NT2/D1 (cell line): Measurements from ENCODE around the gene PKN1.

Source experiments
- DNase-seq: peaks from one replicate; pipeline ENCODE4 v3.0.0-alpha.2; 2011; ENCODE audit warnings: low read depth, low spot score
- H3K27me3 ChIP-seq: 2 replicates; pipeline ENCODE4 v1.6.0; 2011; ENCODE audit warnings: mild to moderate bottlenecking; ENCODE audit not compliant: insufficient read length, insufficient read depth
- H3K36me3 ChIP-seq: 2 replicates; pipeline ENCODE4 v1.6.1; 2011; ENCODE audit warnings: mild to moderate bottlenecking, low read length, mixed read lengths; ENCODE audit not compliant: insufficient read depth, insufficient read length
- H3K4me1 ChIP-seq: 2 replicates; pipeline ENCODE4 v1.5.1; 2011; ENCODE audit not compliant: insufficient read depth, insufficient read length
- H3K4me3 ChIP-seq: 2 replicates; pipeline ENCODE4 v1.5.1; 2011; ENCODE audit warnings: low read depth; ENCODE audit not compliant: insufficient read length
- H3K9ac ChIP-seq: 2 replicates; pipeline ENCODE4 v1.6.0; 2011; ENCODE audit warnings: low read depth; ENCODE audit not compliant: insufficient read length
- H3K9me3 ChIP-seq: 2 replicates; pipeline ENCODE4 v1.5.1; 2011; ENCODE audit warnings: mild to moderate bottlenecking, low read length; ENCODE audit not compliant: insufficient read depth
- SUZ12 ChIP-seq: IDR thresholded peaks from 2 replicates; pipeline ENCODE4 v1.6.1; 2011; ENCODE audit not compliant: insufficient read length, insufficient read depth; ENCODE audit errors: extremely low read depth
- YY1 ChIP-seq: IDR thresholded peaks from 2 replicates; pipeline ENCODE4 v1.6.1; 2011; ENCODE audit not compliant: insufficient read length, insufficient read depth
- ZNF274 ChIP-seq: IDR thresholded peaks from 2 replicates; pipeline ENCODE4 v1.6.1; 2011; ENCODE audit warnings: mild to moderate bottlenecking, low read depth, low read length

Gene PKN1

GRCh38 chr19:14432791-14433553, at the start of gene PKN1:
Gene PKN1 (plus strand): TSS chr19:14433306. CDS start chr19:14433522, 216 bp downstream.
- peak; percentile 30 for DNase-seq
- Histone ChIP-seq H3K4me1 (peaks cover 11% of the 10 kb centered on the region), H3K36me3 (peaks cover 6% of the 10 kb centered on the region), H3K4me3 (peak within 1 kb of the TSS; percentile 70), H3K9ac (peak within 1 kb of the TSS; percentile 89), H3K9me3 (no peaks in the 10 kb centered on the region), H3K27me3 (peaks cover 3% of the 10 kb centered on the region)
- TF ChIP-seq ZNF274 = no peak
- TF ChIP-seq YY1 = no peak
- no peak for TF ChIP-seq SUZ12

GRCh38 chr19:14383661-14384555, 49.2 kb upstream of the PKN1 start:
- H3K4me1 ChIP-seq = peaks cover 11% of the 10 kb centered on the region
- no peak for TF ChIP-seq ZNF274
- no peak for TF ChIP-seq YY1
- TF ChIP-seq SUZ12 = no peak
- H3K9ac ChIP-seq = peak overlapping the region; percentile 15
- no peak overlapping the region for H3K4me3 ChIP-seq
- no peak for DNase-seq
- H3K9me3 ChIP-seq = no peaks in the 10 kb centered on the region
- no peaks in the 10 kb centered on the region for H3K36me3 ChIP-seq
- no peaks in the 10 kb centered on the region for H3K27me3 ChIP-seq

GRCh38 chr19:14385492-14385891, 47.6 kb upstream of the PKN1 start:
- TF ChIP-seq YY1 (no peak), SUZ12 (no peak), ZNF274 (no peak)
- Histone ChIP-seq H3K4me1 (peaks cover 11% of the 10 kb centered on the region), H3K9ac (no peak overlapping the region), H3K9me3 (no peaks in the 10 kb centered on the region), H3K27me3 (no peaks in the 10 kb centered on the region), H3K4me3 (no peak overlapping the region), H3K36me3 (no peaks in the 10 kb centered on the region)
- no peak for DNase-seq

GRCh38 chr19:14390548-14390947, 42.6 kb upstream of the PKN1 start:
- no peaks in the 10 kb centered on the region for H3K9me3 ChIP-seq
- H3K4me3 ChIP-seq = no peak overlapping the region
- no peaks in the 10 kb centered on the region for H3K27me3 ChIP-seq
- H3K4me1 ChIP-seq = peaks cover 3% of the 10 kb centered on the region
- H3K36me3 ChIP-seq = peaks cover 22% of the 10 kb centered on the region
- no peak overlapping the region for H3K9ac ChIP-seq
- TF ChIP-seq SUZ12 (no peak), YY1 (no peak)
- no peak for DNase-seq

GRCh38 chr19:14391156-14391821, 41.8 kb upstream of the PKN1 start:
- no peaks in the 10 kb centered on the region for H3K27me3 ChIP-seq
- no peak for TF ChIP-seq SUZ12
- no peak for TF ChIP-seq YY1
- TF ChIP-seq ZNF274 = no peak
- no peak overlapping the region for H3K4me3 ChIP-seq
- H3K9me3 ChIP-seq = no peaks in the 10 kb centered on the region
- no peak overlapping the region for H3K9ac ChIP-seq
- H3K36me3 ChIP-seq = peaks cover 22% of the 10 kb centered on the region
- peaks cover 3% of the 10 kb centered on the region for H3K4me1 ChIP-seq
- no peak for DNase-seq

- Histone ChIP-seq H3K4me3 (no peak overlapping the region), H3K9me3 (no peaks in the 10 kb centered on the region), H3K27me3 (no peaks in the 10 kb centered on the region), H3K36me3 (peaks cover 25% of the 10 kb centered on the region), H3K9ac (no peak overlapping the region), H3K4me1 (peaks cover 3% of the 10 kb centered on the region)
- DNase-seq = peak; percentile 25
- TF ChIP-seq YY1 (no peak), SUZ12 (no peak), ZNF274 (no peak)
Observed at GRCh38 chr19:14393329-14393728, 39.8 kb upstream of the PKN1 start.
